AG10803 (cell line): ENCODE data around the gene GRID2.

Experiments
- DNase-seq: peaks from one replicate; pipeline ENCODE4 v3.0.0; 2010; ENCODE audit warnings: low read depth
- H3K4me3 ChIP-seq: 2 replicates; pipeline ENCODE4 v1.5.1; 2011; ENCODE audit warnings: mild to moderate bottlenecking, low read length, control low read depth
- TF ChIP-seq, protein P1 (sequence below): conservative IDR thresholded peaks from 2 replicates; pipeline ENCODE4 v1.5.1; 2011; ENCODE audit warnings: mild to moderate bottlenecking, low read length, control low read depth, inconsistent platforms

The GRID2 gene

DNA sequence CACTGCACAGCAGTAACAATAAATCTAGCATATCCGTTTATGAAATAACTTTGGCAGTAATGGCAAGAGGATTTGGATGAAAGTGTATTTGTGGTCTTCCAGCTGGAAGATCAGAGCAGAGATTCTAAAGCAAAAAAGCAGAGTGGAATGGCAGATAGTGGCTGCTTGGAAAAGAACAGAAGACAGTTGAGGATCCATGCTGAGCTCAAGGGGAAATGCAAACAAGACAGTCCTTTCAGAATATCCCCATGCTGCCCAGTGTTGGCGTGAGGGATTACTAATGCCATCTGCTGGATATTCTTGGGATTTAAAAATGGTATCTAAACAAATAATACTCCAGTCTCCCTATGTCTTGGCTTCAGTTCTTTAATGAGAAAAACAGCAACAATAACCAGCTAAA is 895.7 kb downstream of the GRID2 start:
- H3K4me3 ChIP-seq = no peak overlapping the region
- TF ChIP-seq, protein P1, sequence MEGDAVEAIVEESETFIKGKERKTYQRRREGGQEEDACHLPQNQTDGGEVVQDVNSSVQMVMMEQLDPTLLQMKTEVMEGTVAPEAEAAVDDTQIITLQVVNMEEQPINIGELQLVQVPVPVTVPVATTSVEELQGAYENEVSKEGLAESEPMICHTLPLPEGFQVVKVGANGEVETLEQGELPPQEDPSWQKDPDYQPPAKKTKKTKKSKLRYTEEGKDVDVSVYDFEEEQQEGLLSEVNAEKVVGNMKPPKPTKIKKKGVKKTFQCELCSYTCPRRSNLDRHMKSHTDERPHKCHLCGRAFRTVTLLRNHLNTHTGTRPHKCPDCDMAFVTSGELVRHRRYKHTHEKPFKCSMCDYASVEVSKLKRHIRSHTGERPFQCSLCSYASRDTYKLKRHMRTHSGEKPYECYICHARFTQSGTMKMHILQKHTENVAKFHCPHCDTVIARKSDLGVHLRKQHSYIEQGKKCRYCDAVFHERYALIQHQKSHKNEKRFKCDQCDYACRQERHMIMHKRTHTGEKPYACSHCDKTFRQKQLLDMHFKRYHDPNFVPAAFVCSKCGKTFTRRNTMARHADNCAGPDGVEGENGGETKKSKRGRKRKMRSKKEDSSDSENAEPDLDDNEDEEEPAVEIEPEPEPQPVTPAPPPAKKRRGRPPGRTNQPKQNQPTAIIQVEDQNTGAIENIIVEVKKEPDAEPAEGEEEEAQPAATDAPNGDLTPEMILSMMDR = peak; percentile 52
- DNase-seq = peak; percentile 26

DNA sequence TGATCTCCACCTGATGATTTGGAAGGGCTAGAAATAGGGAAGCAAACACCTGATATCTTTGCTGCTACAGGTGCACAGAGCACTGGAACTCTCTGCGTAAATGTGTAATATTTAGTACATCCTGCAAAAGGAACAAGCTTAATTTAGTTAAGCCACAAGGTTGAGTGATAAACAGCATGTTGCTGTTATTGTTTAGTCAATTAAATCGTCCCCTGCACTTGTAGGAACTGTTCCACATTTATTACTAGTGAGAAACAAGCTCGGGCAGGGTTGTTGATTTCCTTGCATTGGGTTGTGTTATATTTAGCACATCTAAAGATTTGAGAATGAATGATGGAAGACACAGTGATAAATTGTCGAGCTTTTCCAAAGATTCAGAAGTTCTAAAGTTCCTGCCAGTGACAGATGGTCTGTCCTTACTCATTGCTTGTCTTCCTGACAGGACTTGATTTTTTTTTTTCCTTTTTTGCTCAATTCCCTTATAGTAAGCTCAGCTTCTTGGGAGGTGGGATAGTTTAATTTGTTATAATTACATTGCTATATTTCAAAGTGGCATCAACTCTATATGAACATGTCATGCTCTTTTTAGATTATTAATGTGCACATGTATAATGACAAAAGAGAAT is 897.8 kb downstream of the GRID2 start:
- DNase-seq = no peak
- TF ChIP-seq, protein P1 = no peak
- H3K4me3 ChIP-seq = no peak overlapping the region

DNA sequence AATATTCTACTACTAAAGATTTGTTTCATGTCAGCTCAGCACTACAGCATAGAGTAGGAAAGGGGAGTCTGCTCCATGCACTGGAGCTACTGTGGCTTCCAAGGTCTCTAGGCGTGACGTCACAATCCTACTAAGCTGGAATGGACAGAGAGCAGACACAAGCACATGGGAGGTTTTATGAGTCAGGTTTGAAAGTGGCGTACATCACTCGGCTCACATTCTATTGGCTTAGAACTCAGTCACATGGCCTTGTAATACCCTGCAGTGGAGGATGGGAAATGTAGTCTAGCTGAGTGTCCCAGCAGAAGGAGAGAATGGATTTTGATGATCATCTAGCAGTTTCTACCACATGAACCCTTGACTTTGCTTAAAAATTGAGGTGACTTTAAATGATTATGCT is 899.9 kb downstream of the GRID2 start:
- DNase-seq = no peak
- H3K4me3 ChIP-seq = no peak overlapping the region
- TF ChIP-seq, protein P1 = no peak

DNA sequence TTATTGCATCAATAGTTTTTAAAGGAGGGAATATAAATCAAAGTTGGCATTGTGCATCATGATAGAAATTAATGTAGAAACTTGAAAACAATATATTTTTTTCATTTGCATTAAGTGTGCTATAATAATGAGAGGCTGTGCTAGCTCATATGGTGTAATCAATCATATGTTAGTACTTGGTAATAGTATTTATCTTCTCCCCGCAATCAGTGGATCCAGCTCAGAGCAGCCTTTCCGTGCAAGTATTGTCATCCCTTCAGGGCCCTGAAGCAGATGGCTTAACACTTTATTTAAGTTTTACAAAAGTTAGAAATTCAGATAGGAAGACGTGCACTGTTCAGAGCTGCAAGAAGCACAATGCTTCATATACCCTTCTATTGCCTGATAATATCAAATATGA is 908.5 kb downstream of the GRID2 start:
- TF ChIP-seq, protein P1 = no peak
- H3K4me3 ChIP-seq = no peak overlapping the region
- no peak for DNase-seq

DNA sequence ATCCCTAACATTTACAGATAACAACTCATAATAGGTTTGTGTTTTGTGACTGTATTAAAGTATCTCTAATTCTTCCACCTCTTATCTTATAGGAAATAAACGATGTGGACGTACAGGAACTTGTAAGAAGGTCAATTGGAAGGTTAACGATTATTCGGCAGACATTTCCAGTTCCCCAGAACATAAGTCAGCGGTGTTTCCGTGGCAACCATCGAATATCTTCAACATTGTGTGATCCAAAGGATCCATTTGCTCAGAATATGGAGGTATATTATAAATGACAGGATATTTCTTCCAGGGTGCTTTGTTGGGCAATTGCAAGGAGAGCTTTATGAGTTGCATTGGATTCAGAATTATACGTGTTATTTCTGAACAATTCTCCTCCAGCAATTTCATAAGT is 912.9 kb downstream of the GRID2 start:
- no peak for DNase-seq
- TF ChIP-seq, protein P1 = no peak
- no peak overlapping the region for H3K4me3 ChIP-seq

DNA sequence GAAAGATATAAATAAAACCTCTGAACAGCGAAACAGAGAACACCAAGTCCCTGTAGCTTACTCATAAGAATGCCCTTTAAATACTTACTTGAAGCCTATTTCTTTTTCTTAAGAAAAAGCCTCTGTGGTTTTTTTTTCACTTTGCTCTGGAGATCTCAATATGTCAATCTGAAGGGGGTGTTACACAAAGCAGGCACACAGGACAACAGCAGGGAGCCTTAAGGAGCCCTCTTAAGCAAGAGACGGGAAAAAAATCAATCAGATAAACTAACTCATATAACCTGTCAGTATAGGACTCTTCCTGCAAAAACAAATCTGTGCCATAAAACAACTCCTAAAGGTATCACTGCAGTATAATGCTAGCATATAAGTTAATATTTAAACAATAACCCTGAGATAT is 913.7 kb downstream of the GRID2 start:
- no peak overlapping the region for H3K4me3 ChIP-seq
- DNase-seq = no peak
- TF ChIP-seq, protein P1 = no peak

DNA sequence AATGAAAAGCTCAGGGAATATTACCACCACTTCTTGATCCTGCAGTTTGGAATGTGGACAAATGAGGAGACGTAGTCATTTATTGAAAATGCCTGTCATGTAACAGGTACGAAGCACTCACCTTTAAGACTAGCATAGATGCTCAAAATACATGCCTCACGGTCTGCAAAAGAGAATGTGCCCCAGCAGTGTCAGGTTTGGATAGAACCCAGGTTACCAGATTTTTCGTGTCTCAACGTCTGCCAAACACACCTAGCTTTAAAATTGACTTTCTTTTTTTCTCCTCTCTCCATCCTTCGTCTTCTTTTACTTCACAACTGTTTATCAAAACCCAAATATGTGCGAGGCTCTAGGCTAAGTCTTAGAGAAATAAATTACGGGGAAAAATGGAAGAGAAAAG is 918.0 kb downstream of the GRID2 start:
- H3K4me3 ChIP-seq = no peak overlapping the region
- TF ChIP-seq, protein P1 = no peak
- DNase-seq = no peak
